PC-3 (cell line): Measurements from ENCODE around the gene BMPER.

Experiments
- CTCF ChIP-seq: fragments of 300-600 bp; sonication (generic); conservative IDR thresholded peaks from 2 replicates; pipeline ENCODE4 v1.5.1; 2017; ENCODE audit warnings: antibody characterized with exemption, low read depth, mild to moderate bottlenecking, low read length
- EZH2 ChIP-seq: fragments of 300-600 bp; sonication (generic); IDR thresholded peaks from one replicate; pipeline ENCODE4 v1.6.1; 2017; ENCODE audit warnings: antibody characterized with exemption, mild to moderate bottlenecking, low read length; ENCODE audit not compliant: unreplicated experiment

GRCh38 chr7:33940503-33940902 is 35.2 kb downstream of the BMPER start:
- TF ChIP-seq CTCF (no peak), EZH2 (no peak)
